ENCODE data around the gene CAPN5. TPM values are rescaled to one million over a fixed set of nuclear protein-coding genes. Genes with fewer than 3 reads are reported as not detected.

Gene CAPN5
- total RNA-seq, 1 donor from 2014 or later: 0.71 TPM

DNA sequence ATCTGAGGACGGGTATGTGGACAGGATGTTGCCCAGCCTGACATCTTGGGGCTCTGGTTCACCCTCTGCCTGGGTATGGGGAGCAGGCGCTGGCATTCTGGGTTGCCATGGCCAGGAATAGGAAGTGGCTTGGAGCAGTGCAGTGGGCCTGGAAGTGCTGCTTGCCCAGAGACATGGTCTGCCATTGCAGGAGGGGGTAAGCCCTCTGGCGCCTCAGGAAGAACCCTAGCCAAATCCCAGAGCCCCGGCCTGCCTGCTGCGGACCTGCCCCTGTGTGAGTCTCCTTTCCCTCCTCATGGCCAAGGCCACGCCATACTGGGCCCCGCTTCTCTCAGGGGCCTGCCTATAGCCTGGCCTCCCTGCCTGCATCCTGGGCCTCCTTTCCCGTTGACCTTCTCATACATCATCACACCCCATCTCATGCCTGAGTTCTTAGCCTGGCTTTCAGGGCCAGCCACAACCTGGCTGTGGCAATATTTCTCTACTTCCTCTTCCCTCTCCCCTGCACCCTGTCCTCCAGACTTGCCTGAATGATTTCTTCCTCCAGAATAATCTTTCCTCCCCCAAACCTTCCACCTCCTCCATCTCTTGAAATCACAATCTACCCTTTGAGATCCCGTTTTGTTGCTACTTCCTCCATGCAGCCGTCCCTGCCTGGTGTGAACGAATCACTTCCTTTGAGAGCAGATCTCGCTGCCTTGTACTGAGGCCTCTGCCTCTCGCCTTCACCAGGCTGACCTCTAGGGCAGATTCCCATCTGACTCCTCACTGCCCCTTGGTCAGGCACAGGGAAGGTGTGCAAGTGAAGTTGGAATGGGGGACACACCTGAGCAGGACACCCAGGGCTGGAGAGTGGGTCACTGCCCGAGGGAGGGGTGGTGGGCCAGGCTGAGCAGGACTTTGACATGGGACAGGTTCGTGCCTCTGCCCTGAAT, 5.2 kb downstream of the CAPN5 start:
- TF ChIP-seq, protein P1, sequence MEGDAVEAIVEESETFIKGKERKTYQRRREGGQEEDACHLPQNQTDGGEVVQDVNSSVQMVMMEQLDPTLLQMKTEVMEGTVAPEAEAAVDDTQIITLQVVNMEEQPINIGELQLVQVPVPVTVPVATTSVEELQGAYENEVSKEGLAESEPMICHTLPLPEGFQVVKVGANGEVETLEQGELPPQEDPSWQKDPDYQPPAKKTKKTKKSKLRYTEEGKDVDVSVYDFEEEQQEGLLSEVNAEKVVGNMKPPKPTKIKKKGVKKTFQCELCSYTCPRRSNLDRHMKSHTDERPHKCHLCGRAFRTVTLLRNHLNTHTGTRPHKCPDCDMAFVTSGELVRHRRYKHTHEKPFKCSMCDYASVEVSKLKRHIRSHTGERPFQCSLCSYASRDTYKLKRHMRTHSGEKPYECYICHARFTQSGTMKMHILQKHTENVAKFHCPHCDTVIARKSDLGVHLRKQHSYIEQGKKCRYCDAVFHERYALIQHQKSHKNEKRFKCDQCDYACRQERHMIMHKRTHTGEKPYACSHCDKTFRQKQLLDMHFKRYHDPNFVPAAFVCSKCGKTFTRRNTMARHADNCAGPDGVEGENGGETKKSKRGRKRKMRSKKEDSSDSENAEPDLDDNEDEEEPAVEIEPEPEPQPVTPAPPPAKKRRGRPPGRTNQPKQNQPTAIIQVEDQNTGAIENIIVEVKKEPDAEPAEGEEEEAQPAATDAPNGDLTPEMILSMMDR (IDR thresholded peaks at IDR 0.05): no peak
- H3K4me3 Mint-ChIP-seq: no peak overlapping the region
- peaks cover 5% of the 10 kb centered on the region for H3K4me1 Mint-ChIP-seq
- no peak overlapping the region for H3K27ac Mint-ChIP-seq
- no peaks in the 10 kb centered on the region for H3K27me3 Mint-ChIP-seq
- ATAC-seq (ENCODE audit: low read depth): no peak
- ChIA-PET POLR2A (no interaction called here), CTCF (no interaction called here)
- intact Hi-C loops (cut with micrococcal nuclease): no loop called here
- no peaks in the 10 kb centered on the region for H3K9me3 Mint-ChIP-seq
- peak; percentile 5 for DNase-seq
- no peaks in the 10 kb centered on the region for H3K36me3 Mint-ChIP-seq (ENCODE audit: low read depth)

DNA sequence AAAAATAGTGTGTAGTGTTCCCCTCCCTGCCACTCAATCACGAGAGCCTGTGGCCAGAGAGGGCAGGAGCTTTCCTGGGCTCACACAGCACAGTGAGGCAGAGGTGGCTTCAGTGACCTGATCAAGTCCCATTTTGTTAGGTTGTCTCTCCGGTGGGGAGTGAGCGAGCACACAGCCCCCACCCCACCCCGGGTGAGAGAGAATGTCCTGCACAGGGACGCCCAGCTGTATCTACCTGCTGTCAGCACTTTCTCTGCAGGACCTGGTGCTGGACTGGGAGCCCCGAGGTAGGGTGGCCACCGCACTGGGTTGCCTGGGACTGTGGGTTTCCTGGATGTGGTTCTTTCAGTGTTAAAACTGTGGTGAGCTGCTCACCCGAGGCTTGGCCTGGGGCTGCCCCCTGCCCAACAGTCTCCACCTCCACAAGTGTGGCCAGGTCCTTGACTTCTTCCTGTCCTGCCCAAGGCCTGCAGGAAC, 6.1 kb downstream of the CAPN5 start:
- intact Hi-C loops (cut with micrococcal nuclease): no loop called here
- H3K36me3 Mint-ChIP-seq (ENCODE audit: low read depth): no peaks in the 10 kb centered on the region
- no peaks in the 10 kb centered on the region for H3K4me1 Mint-ChIP-seq
- POLR2A ChIA-PET: no interaction called here
- CTCF ChIA-PET: no interaction called here
- H3K9me3 Mint-ChIP-seq: no peaks in the 10 kb centered on the region
- H3K4me3 Mint-ChIP-seq: no peak overlapping the region
- no peak overlapping the region for H3K27ac Mint-ChIP-seq
- DNase-seq: peak; percentile 9
- ATAC-seq (ENCODE audit: low read depth): no peak
- TF ChIP-seq, protein P1 (IDR thresholded peaks at IDR 0.05): no peak
- no peaks in the 10 kb centered on the region for H3K27me3 Mint-ChIP-seq

GRCh38 chr11:77073328-77074001, 6.7 kb downstream of the CAPN5 start:
- DNase-seq: peak; percentile 10
- Mint-ChIP-seq H3K4me3 (no peak overlapping the region), H3K27me3 (no peaks in the 10 kb centered on the region), H3K36me3 (ENCODE audit: low read depth) (no peaks in the 10 kb centered on the region), H3K4me1 (no peaks in the 10 kb centered on the region), H3K9me3 (peaks cover 2% of the 10 kb centered on the region), H3K27ac (no peak overlapping the region)
- intact Hi-C loops (cut with micrococcal nuclease): no loop called here
- TF ChIP-seq, protein P1 (IDR thresholded peaks at IDR 0.05): no peak
- CTCF ChIA-PET: no interaction called here
- POLR2A ChIA-PET: no interaction called here
- ATAC-seq (ENCODE audit: low read depth): no peak

DNA sequence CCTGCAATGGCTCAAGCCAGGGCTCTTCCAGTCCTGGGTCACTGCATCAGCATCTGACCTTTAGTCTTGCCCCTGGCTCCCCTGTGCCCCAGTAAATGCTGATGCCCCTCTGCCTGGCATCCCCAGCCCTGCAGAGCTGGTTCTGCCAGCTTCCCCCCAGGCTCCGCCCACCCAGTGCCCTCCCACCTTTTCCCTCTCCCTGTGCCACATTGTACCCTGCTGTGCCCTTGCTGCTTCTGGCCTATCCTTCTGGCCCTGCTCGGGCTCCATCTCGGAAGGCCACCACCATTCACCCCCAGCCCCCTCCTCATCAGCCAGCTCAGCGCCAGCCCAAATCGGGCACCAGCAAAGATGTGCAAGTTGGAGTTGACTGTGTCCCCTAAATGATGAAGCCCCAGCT, 7.4 kb downstream of the CAPN5 start:
- H3K27me3 Mint-ChIP-seq: no peaks in the 10 kb centered on the region
- H3K4me1 Mint-ChIP-seq: no peaks in the 10 kb centered on the region
- no peak for ATAC-seq (ENCODE audit: low read depth)
- no peak overlapping the region for H3K4me3 Mint-ChIP-seq
- CTCF ChIA-PET: no interaction called here
- POLR2A ChIA-PET: no interaction called here
- peaks cover 6% of the 10 kb centered on the region for H3K9me3 Mint-ChIP-seq
- intact Hi-C loops (cut with micrococcal nuclease): no loop called here
- TF ChIP-seq, protein P1 (IDR thresholded peaks at IDR 0.05): no peak
- H3K36me3 Mint-ChIP-seq (ENCODE audit: low read depth): no peaks in the 10 kb centered on the region
- no peak overlapping the region for H3K27ac Mint-ChIP-seq
- no peak for DNase-seq

DNA sequence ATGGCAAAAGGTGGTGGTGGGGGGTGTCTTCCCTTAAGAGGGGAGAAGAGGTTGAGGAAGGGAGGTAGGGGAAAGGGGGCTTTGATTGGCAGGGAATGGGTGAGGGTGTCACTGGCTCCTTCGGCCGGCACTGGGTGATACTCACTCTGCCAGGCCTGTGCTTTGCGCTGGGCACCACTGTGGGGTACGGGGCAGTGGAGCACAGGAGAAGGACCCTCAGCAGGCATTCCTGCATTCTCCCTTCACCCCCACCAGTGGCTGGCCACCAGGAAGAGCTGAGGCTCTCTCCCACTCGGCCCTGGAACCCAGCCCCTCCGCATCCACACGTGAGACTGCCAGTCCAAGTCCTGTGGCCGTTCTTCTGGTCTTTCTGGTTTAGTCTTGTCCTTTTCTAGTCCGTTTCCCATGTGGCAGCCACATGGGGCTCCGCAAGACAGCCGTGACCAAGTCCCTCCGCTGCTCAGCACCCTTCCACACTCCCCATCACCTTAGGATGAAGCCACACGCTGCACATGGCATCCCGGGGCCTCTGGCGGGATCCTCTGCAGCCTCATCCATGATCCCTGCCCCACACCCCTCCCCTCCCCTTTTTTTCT, 8.0 kb downstream of the CAPN5 start:
- Mint-ChIP-seq H3K4me3 (no peak overlapping the region), H3K27ac (no peak overlapping the region), H3K9me3 (peaks cover 6% of the 10 kb centered on the region), H3K27me3 (no peaks in the 10 kb centered on the region), H3K4me1 (no peaks in the 10 kb centered on the region), H3K36me3 (ENCODE audit: low read depth) (no peaks in the 10 kb centered on the region)
- DNase-seq (peak; percentile 6), ATAC-seq (ENCODE audit: low read depth) (no peak)
- ChIA-PET CTCF (no interaction called here), POLR2A (no interaction called here)
- intact Hi-C loops (cut with micrococcal nuclease): no loop called here
- TF ChIP-seq, protein P1 (IDR thresholded peaks at IDR 0.05): no peak
